Fibroblast of mammary gland (primary cell): ENCODE measurements around the gene MAN1C1.
"Not testable (repeated sequence)": the region's sequence is repeated elsewhere in the genome, so short reads cannot be mapped to it uniquely, and the experiment has no call there.

Experiments
- DNase-seq: peaks from one replicate; pipeline ENCODE4 v3.0.0-alpha.2; 2010; ENCODE audit warnings: low read depth
- H3K4me3 ChIP-seq: 2 replicates; pipeline ENCODE4 v1.5.1; 2011; ENCODE audit warnings: low read depth, mild to moderate bottlenecking, low read length, moderate library complexity; ENCODE audit not compliant: control insufficient read depth
- TF ChIP-seq, protein P1 (sequence below): conservative IDR thresholded peaks from 2 replicates; pipeline ENCODE4 v1.5.1; 2011; ENCODE audit warnings: low read depth, low read length, inconsistent platforms; ENCODE audit not compliant: control insufficient read depth, insufficient read depth

MAN1C1 gene

DNA sequence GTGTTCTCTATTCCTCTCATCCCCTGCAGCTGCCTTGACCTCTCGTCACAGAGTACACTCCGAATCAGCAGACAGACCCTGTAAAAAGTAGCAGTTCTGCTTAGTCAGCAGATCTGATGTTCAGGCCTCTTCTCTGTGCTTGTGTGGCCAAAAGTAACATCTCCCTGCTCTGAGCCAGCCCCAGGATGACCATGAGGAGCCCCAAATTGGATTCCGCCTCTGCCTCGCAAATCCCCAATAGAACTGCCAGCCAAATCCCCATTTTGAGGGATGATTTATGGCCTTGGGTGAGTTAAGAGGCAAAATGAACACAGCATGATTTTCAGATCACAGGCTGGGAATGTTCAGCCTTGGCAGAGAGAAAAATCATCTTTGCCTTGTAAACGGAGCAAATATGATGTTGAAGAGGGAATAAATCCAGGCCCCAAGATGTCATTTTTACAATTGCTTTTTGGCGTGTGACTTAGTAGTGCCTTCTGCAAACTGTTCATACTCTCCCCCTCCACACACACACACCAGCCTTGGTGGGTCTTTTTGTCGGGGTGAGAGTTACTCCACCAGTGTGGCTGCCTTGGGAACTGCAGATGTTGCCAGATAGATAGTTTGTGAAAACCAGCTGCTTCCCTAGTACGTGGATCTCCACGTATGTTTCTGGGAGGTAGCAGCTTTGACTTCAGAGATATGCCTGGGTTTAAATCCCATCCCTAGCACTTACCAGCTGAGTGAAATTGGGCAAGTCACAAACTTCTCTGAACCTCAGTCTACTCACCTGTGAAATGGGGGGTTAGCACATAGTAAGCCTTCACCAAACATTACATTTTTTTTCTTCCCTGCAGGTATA is 77.8 kb downstream of the MAN1C1 start:
- peak; percentile 89 for DNase-seq
- peak overlapping the region; percentile 5 for H3K4me3 ChIP-seq
- TF ChIP-seq, protein P1, sequence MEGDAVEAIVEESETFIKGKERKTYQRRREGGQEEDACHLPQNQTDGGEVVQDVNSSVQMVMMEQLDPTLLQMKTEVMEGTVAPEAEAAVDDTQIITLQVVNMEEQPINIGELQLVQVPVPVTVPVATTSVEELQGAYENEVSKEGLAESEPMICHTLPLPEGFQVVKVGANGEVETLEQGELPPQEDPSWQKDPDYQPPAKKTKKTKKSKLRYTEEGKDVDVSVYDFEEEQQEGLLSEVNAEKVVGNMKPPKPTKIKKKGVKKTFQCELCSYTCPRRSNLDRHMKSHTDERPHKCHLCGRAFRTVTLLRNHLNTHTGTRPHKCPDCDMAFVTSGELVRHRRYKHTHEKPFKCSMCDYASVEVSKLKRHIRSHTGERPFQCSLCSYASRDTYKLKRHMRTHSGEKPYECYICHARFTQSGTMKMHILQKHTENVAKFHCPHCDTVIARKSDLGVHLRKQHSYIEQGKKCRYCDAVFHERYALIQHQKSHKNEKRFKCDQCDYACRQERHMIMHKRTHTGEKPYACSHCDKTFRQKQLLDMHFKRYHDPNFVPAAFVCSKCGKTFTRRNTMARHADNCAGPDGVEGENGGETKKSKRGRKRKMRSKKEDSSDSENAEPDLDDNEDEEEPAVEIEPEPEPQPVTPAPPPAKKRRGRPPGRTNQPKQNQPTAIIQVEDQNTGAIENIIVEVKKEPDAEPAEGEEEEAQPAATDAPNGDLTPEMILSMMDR: peak; percentile 27

DNA sequence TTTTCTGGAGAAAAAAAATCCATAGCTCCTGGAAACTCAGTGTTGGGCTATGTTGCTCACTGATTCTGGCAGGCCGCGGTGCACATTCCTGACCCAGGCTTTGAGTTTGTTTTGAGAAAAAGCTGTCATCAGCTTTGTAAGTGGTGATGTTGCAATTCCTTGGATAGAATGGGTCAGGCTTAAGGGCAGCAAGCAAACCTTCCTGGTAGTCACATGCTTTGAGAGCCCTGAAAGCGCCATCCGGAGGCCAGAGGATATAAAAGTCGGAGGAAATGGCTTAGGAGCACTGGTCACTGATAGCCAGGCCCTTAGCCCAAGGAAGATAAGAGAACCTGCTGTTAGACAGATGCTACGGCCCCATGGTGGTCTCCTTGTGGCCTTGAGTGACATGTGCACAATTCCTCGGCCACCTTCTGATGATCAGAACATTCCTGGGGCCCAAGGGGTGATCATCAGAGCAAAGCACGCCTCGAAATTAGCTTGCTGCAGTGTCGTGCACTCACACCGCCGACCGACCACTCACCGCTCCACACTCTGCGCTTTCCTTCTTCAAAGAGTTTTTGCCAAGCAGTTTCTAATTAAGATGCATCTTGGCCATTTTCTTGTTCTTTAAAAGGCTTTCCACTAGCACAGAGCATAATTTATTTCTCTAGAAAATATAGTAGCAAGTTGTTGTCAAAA is 78.6 kb downstream of the MAN1C1 start:
- H3K4me3 ChIP-seq: no peak overlapping the region
- TF ChIP-seq, protein P1: peak; percentile 45
- peak; percentile 99 for DNase-seq

DNA sequence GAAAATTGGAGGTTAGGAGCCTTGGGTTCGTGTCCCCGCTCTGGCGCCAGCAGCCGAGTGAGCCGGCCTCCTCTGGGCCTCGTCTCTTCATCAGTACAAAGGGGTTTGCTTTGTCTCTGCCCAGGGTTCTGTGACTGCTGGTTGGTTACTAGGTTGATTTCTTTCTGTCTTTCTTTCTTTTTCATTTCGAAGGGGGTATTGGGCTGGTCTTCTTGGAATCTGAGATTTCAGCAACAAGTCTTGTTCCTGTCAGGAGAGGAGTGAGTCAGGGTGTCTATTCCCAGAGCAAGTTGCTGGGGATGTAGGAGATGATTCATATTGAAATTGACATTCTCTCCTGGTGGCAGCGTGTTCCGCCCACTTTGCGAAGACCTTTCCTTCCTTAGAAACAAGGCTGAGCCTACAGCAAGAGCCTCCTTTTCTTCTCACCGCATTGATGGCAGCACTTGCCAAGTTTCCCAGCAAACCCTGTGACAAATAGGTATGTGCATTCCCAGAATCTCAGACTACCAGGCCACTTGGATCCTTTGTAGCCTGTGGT is 79.2 kb downstream of the MAN1C1 start:
- TF ChIP-seq, protein P1: no peak
- DNase-seq: peak; percentile 97
- H3K4me3 ChIP-seq: no peak overlapping the region

DNA sequence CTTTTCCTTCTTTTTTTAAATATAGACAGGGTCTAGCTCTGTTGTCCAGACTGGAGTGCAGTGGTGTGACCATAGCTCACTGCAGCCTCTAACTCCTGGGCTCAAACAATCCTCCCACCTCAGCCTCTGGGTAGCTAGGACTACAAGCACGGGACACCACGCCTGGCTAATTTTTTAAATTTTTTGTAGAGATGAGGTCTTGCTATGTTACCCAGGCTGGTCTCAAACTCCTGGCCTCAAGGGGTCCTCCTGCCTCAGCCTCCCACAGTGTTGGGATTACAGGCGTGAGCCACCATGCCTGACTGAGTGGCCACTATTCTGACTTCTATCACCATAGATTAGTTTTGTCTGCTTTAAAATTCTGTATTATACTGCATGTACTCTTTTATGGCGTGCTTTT is 80.1 kb downstream of the MAN1C1 start:
- H3K4me3 ChIP-seq, DNase-seq: not testable (repeated sequence)

DNA sequence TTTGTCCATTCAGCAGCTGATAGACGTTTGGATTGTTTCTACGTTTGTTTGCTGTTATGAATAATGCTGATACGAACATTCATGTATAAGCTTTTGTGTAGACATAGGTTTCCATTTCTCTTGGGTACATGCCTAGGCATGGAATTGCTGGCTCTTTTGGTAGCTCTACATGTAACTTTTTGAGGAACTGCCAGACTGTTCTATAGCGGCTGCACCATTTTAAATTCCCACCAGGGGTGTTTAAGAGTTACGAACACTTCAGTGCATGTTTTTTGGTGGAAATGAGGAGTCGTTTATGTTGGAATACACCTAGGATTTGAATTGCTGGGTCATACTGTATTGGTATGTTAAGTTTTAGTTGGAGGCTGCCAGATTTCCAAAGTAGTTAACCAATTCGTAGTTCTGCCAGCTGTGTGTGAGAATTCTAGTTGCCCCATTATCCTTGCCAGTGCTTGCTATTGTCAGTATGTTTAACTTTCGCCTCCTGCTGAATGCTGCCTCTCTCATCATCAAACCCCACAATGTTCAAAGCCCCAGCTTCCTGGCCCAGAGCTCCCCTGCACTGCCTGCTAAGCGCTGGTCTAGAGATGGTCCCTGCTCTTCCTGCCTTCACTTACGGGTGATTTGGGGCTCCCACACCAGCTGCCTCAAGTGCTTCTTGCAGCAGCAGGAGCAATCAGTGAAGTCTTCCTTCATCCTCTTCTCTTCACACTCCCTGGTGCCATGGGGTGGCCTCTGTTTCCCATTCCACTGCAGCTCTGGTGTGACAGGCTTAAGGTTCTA is 81.0 kb downstream of the MAN1C1 start:
- no peak for DNase-seq
- no peak overlapping the region for H3K4me3 ChIP-seq
- TF ChIP-seq, protein P1: no peak

DNA sequence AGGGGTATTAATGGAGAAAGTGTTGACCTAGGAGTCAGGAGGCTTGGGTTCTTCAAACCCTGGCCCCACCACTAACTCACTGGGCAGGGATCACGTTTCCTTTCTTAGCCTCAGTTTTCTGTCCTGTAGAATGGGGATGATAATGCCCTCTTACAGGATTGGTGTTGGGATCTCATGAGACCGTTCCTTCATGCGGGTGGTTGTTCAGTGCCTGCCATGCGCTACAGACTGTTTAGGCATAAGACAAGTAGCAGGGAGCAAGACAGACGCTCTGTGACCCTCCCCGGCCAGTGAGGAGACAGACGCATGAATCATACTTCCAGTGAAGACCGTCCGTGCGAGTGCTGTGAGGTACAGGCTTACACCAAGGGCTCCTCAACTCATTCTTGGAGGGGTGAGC is 81.7 kb downstream of the MAN1C1 start:
- TF ChIP-seq, protein P1: no peak
- no peak overlapping the region for H3K4me3 ChIP-seq
- no peak for DNase-seq

DNA sequence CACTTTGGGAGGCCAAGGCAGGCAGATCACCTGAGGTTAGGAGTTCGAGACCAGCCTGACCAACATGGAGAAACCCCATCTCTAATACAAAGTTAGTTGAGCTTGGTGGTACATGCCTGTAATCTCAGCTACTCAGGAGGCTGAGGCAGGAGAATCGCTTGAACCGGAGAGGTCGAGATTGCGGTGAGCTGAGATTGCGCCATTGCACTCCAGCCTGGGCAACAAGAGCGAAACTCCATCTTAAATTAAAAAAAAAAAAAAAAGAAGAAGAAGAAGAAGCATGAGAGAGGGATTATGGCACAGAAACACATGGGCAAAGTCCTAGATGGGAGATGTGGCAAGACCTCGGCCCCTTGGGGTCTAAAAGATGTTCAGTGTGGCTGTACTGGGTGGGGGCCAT is 82.5 kb downstream of the MAN1C1 start:
- H3K4me3 ChIP-seq, DNase-seq: not testable (repeated sequence)
